ENCODE measurements around the gene DNAH12. TPM values are rescaled to one million over a fixed set of nuclear protein-coding genes. Genes with fewer than 3 reads are reported as not detected.
"Not testable (repeated sequence)": the region's sequence is repeated elsewhere in the genome, so short reads cannot be mapped to it uniquely, and the experiment has no call there.

Gene DNAH12
- total RNA-seq, 1 donor from 2014 or later = not detected

GRCh38 chr3:57497904-57498303 lies 46.2 kb downstream of the DNAH12 start:
- H3K4me1 ChIP-seq = no peaks in the 10 kb centered on the region
- no peaks in the 10 kb centered on the region for H3K36me3 ChIP-seq
- intact Hi-C loops (cut with DNase I) = no loop called here
- H3K9me3 ChIP-seq = no peaks in the 10 kb centered on the region
- no peak overlapping the region for H3K4me3 ChIP-seq
- H3K27ac ChIP-seq = no peak overlapping the region
- no peak for DNase-seq (ENCODE audit: low spot score in 2 of 2)
- H3K27me3 ChIP-seq = no peaks in the 10 kb centered on the region
- no peak for TF ChIP-seq CTCF (IDR thresholded peaks at IDR 0.05)

- TF ChIP-seq CTCF (IDR thresholded peaks at IDR 0.05) = no peak
- Histone ChIP-seq H3K4me3 (no peak overlapping the region), H3K27ac (no peak overlapping the region), H3K4me1 (no peaks in the 10 kb centered on the region), H3K9me3 (no peaks in the 10 kb centered on the region), H3K27me3 (no peaks in the 10 kb centered on the region), H3K36me3 (no peaks in the 10 kb centered on the region)
- intact Hi-C loops (cut with DNase I) = no loop called here
- DNase-seq (ENCODE audit: low spot score in 2 of 2) = no peak
These were observed 59.6 kb downstream of the DNAH12 start for GRCh38 chr3:57484563-57484962.

GRCh38 chr3:57477193-57477592 lies 67.0 kb downstream of the DNAH12 start:
- H3K4me3 ChIP-seq; H3K27ac ChIP-seq; H3K4me1 ChIP-seq; H3K36me3 ChIP-seq; H3K27me3 ChIP-seq; intact Hi-C loops (cut with DNase I); H3K9me3 ChIP-seq; DNase-seq (ENCODE audit: low spot score in 2 of 2): not testable (repeated sequence)

GRCh38 chr3:57464801-57465200 lies 79.3 kb downstream of the DNAH12 start:
- Histone ChIP-seq H3K4me3 (no peak overlapping the region), H3K36me3 (no peaks in the 10 kb centered on the region), H3K27ac (no peak overlapping the region), H3K9me3 (no peaks in the 10 kb centered on the region), H3K4me1 (no peaks in the 10 kb centered on the region), H3K27me3 (no peaks in the 10 kb centered on the region)
- intact Hi-C loops (cut with DNase I) = no loop called here
- no peak for DNase-seq (ENCODE audit: low spot score in 2 of 2)
- no peak for TF ChIP-seq CTCF (IDR thresholded peaks at IDR 0.05)

- no peaks in the 10 kb centered on the region for H3K27me3 ChIP-seq
- H3K27ac ChIP-seq = no peak overlapping the region
- H3K4me1 ChIP-seq = no peaks in the 10 kb centered on the region
- H3K36me3 ChIP-seq = no peaks in the 10 kb centered on the region
- DNase-seq (ENCODE audit: low spot score in 2 of 2) = no peak
- intact Hi-C loops (cut with DNase I) = no loop called here
- no peaks in the 10 kb centered on the region for H3K9me3 ChIP-seq
- TF ChIP-seq CTCF (IDR thresholded peaks at IDR 0.05) = no peak
- no peak overlapping the region for H3K4me3 ChIP-seq
These were observed 80.1 kb downstream of the DNAH12 start for GRCh38 chr3:57464011-57464410.

- no peaks in the 10 kb centered on the region for H3K9me3 ChIP-seq
- H3K27me3 ChIP-seq = no peaks in the 10 kb centered on the region
- H3K36me3 ChIP-seq = no peaks in the 10 kb centered on the region
- intact Hi-C loops (cut with DNase I) = no loop called here
- no peak overlapping the region for H3K27ac ChIP-seq
- H3K4me1 ChIP-seq = no peaks in the 10 kb centered on the region
- no peak for DNase-seq (ENCODE audit: low spot score in 2 of 2)
- TF ChIP-seq CTCF (IDR thresholded peaks at IDR 0.05) = no peak
- H3K4me3 ChIP-seq = no peak overlapping the region
These were observed 92.8 kb downstream of the DNAH12 start for GRCh38 chr3:57451150-57451846.

- H3K36me3 ChIP-seq; H3K4me3 ChIP-seq; intact Hi-C loops (cut with DNase I); H3K4me1 ChIP-seq; H3K27me3 ChIP-seq; H3K9me3 ChIP-seq; H3K27ac ChIP-seq; DNase-seq (ENCODE audit: low spot score in 2 of 2): not testable (repeated sequence)
These were observed 94.8 kb downstream of the DNAH12 start for GRCh38 chr3:57449276-57449847.

- H3K36me3 ChIP-seq; H3K27ac ChIP-seq; H3K9me3 ChIP-seq; DNase-seq (ENCODE audit: low spot score in 2 of 2); H3K4me1 ChIP-seq; H3K27me3 ChIP-seq; H3K4me3 ChIP-seq; intact Hi-C loops (cut with DNase I): not testable (repeated sequence)
These were observed 95.7 kb downstream of the DNAH12 start for GRCh38 chr3:57448489-57448888.
